Esophagus muscularis mucosa (tissue), 3 donors: ENCODE data around the gene RASGRF1.

Experiments used
- POLR2A ChIP-seq: fragments of 450-650 bp; IDR thresholded peaks from one replicate; pipeline ENCODE4 v1.6.1; 2017; ENCODE audit warnings: antibody characterized with exemption, moderate library complexity, mild to moderate bottlenecking, low read depth
- TF ChIP-seq, protein P1 (sequence below), 3 experiments: fragments of 200-600 bp in 2 of 3; fragments of 450-650 bp in 1 of 3; sonication (generic) in 2 of 3; IDR thresholded peaks; one replicate each; pipeline ENCODE4 v1.5.1; 2017 to 2019; ENCODE audit warnings: antibody characterized with exemption in 3 of 3, mild to moderate bottlenecking in 2 of 3, moderate library complexity in 1 of 3

DNA sequence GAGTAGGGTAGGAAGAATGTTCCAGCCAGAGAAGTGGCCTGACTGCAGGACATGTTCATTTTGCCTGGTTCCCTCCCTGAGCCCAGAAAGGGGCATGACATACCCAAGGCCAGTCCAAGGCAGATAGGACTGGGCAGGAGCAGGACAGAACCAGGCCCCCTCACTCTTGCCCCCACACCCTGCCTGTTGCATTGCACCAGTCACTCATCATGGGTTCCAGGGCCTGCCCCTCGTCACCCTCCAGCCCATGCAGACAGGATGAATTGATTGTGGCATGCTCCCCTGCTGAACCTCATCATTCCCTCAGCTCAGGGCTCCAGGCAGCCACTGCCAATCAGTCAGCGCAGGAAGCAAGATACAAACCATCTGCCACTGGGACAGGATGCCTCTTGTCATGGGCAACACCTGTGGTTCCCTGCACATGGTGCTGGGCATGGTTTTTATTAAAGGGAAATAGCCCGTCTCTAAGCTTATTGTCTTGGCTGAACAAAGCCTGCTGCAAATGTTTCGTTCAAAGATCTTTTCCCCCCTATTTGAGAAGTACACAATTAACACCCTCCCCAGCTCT, 48.9 kb downstream of the RASGRF1 start:
- TF ChIP-seq, protein P1, sequence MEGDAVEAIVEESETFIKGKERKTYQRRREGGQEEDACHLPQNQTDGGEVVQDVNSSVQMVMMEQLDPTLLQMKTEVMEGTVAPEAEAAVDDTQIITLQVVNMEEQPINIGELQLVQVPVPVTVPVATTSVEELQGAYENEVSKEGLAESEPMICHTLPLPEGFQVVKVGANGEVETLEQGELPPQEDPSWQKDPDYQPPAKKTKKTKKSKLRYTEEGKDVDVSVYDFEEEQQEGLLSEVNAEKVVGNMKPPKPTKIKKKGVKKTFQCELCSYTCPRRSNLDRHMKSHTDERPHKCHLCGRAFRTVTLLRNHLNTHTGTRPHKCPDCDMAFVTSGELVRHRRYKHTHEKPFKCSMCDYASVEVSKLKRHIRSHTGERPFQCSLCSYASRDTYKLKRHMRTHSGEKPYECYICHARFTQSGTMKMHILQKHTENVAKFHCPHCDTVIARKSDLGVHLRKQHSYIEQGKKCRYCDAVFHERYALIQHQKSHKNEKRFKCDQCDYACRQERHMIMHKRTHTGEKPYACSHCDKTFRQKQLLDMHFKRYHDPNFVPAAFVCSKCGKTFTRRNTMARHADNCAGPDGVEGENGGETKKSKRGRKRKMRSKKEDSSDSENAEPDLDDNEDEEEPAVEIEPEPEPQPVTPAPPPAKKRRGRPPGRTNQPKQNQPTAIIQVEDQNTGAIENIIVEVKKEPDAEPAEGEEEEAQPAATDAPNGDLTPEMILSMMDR (IDR thresholded peaks at IDR 0.05), result no peak
- TF ChIP-seq POLR2A, result no peak
